ENCODE measurements around the gene KNTC1. TPM values are rescaled to one million over a fixed set of nuclear protein-coding genes. Genes with fewer than 3 reads are reported as not detected.

KNTC1 gene
- total RNA-seq, 2 donors from 2014 or later = 86.7 to 115 TPM

DNA sequence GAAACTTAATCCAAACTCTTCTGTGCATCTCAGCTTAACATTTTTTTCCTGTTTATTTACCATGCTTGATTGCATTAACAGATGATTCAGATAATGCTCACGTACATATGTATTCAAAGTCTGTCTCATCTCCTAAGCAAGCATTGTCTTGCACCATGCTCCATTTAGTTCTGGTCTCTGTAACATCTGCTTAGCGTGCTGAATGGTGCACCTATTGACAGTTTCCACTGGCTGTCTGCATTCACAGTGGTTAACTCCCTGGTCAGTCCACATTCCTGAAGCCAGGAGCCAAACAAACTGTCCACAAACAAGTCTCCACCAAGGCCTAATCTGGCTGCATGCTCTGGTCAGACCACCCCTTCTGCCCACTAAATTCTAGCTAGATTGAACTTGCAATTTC lies 83.9 kb downstream of the KNTC1 start:
- 97 to 100% methylated on average over 2 of the region's 2 CpGs for WGBS, 2 experiments (ENCODE audit: insufficient coverage in 1 of 2, insufficient read length in 1 of 2)
- Histone ChIP-seq H3K27me3 (ENCODE audit: control insufficient read depth, insufficient read depth, low read length, poor library complexity, severe bottlenecking) (no peaks in the 10 kb centered on the region), H3K9ac (ENCODE audit: extremely low read depth, low read length, poor library complexity, severe bottlenecking) (no peak overlapping the region), H3K36me3 (ENCODE audit: control insufficient read depth, insufficient read depth, low read length) (peaks cover 89% of the 10 kb centered on the region), H3K27ac (ENCODE audit: low read depth, low read length) (no peak overlapping the region), H3K9me3 (ENCODE audit: control insufficient read depth, low read length) (no peaks in the 10 kb centered on the region), H3K4me1 (ENCODE audit: control insufficient read depth, insufficient read depth, low read length) (no peaks in the 10 kb centered on the region), H3K4me3 (ENCODE audit: low read length) (no peak overlapping the region)
- DNase-seq = no peak
- H3K36me3 Mint-ChIP-seq (ENCODE audit: low read depth) = peaks cover 59% of the 10 kb centered on the region
- H3K9me3 Mint-ChIP-seq = no peaks in the 10 kb centered on the region
- no peak overlapping the region for H3K4me3 Mint-ChIP-seq
- TF ChIP-seq, protein P1, sequence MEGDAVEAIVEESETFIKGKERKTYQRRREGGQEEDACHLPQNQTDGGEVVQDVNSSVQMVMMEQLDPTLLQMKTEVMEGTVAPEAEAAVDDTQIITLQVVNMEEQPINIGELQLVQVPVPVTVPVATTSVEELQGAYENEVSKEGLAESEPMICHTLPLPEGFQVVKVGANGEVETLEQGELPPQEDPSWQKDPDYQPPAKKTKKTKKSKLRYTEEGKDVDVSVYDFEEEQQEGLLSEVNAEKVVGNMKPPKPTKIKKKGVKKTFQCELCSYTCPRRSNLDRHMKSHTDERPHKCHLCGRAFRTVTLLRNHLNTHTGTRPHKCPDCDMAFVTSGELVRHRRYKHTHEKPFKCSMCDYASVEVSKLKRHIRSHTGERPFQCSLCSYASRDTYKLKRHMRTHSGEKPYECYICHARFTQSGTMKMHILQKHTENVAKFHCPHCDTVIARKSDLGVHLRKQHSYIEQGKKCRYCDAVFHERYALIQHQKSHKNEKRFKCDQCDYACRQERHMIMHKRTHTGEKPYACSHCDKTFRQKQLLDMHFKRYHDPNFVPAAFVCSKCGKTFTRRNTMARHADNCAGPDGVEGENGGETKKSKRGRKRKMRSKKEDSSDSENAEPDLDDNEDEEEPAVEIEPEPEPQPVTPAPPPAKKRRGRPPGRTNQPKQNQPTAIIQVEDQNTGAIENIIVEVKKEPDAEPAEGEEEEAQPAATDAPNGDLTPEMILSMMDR (conservative IDR thresholded peaks at IDR 0.05) = no peak
- no peaks in the 10 kb centered on the region for H3K27me3 Mint-ChIP-seq (ENCODE audit: insufficient read depth)
- H3K4me1 Mint-ChIP-seq = no peaks in the 10 kb centered on the region
- no peak overlapping the region for H3K27ac Mint-ChIP-seq

DNA sequence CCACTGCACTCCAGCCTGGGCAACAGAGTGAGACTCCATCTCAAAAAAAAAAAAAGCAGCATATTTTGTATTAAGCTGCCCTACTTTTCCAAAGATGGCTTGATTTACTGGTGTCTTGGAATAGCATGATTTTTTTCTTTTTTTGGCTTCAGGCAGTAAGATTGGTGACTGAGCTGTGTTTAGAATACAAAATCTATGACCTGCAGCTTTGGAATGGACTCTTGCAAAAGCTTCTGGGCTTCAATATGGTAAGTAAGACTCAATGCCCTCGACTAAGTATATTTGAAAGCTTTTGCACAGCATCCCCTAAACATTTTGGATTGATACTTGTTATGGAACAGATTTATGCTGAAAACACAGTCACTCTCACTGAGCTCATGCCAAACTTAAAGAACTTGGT lies 87.8 kb downstream of the KNTC1 start:
- DNase-seq = no peak
- Mint-ChIP-seq H3K9me3 (no peaks in the 10 kb centered on the region), H3K4me1 (no peaks in the 10 kb centered on the region), H3K4me3 (no peak overlapping the region), H3K27me3 (ENCODE audit: insufficient read depth) (no peaks in the 10 kb centered on the region), H3K27ac (no peak overlapping the region), H3K36me3 (ENCODE audit: low read depth) (peaks cover 73% of the 10 kb centered on the region)
- Histone ChIP-seq H3K4me1 (ENCODE audit: control insufficient read depth, insufficient read depth, low read length) (no peaks in the 10 kb centered on the region), H3K36me3 (ENCODE audit: control insufficient read depth, insufficient read depth, low read length) (peaks cover 84% of the 10 kb centered on the region), H3K27ac (ENCODE audit: low read depth, low read length) (no peak overlapping the region), H3K4me3 (ENCODE audit: low read length) (no peak overlapping the region), H3K9ac (ENCODE audit: extremely low read depth, low read length, poor library complexity, severe bottlenecking) (no peak overlapping the region), H3K9me3 (ENCODE audit: control insufficient read depth, low read length) (no peaks in the 10 kb centered on the region), H3K27me3 (ENCODE audit: control insufficient read depth, insufficient read depth, low read length, poor library complexity, severe bottlenecking) (no peaks in the 10 kb centered on the region)
- WGBS, 2 experiments (ENCODE audit: insufficient coverage in 1 of 2, insufficient read length in 1 of 2) = 93 to 100% methylated on average over 1 of the region's 1 CpG
- TF ChIP-seq, protein P1 (conservative IDR thresholded peaks at IDR 0.05) = no peak

DNA sequence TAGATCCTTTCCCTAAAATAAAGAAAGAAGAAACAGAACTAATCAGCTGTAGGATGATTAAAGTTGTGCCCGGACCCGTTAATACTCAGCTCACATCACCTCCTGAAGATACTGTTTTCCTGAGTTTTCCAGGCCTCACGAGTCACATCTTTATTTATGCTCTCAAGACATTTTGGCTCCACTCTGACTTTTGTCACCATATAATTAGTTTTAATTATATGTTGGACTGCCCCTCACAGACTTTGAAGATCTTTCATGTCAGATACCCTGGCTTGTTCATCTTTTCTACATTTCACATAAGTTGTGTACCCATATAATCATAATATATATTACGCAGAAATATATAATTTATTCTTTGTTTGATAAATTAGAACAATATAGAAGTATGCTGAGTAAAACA lies 88.7 kb downstream of the KNTC1 start:
- H3K9me3 ChIP-seq (ENCODE audit: control insufficient read depth, low read length) = no peaks in the 10 kb centered on the region
- no peak overlapping the region for H3K4me3 Mint-ChIP-seq
- peaks cover 72% of the 10 kb centered on the region for H3K36me3 Mint-ChIP-seq (ENCODE audit: low read depth)
- no peak overlapping the region for H3K27ac Mint-ChIP-seq
- H3K27me3 ChIP-seq (ENCODE audit: control insufficient read depth, insufficient read depth, low read length, poor library complexity, severe bottlenecking) = no peaks in the 10 kb centered on the region
- no peak overlapping the region for H3K27ac ChIP-seq (ENCODE audit: low read depth, low read length)
- no peak overlapping the region for H3K4me3 ChIP-seq (ENCODE audit: low read length)
- H3K36me3 ChIP-seq (ENCODE audit: control insufficient read depth, insufficient read depth, low read length) = peaks cover 84% of the 10 kb centered on the region
- H3K9ac ChIP-seq (ENCODE audit: extremely low read depth, low read length, poor library complexity, severe bottlenecking) = no peak overlapping the region
- no peaks in the 10 kb centered on the region for H3K4me1 ChIP-seq (ENCODE audit: control insufficient read depth, insufficient read depth, low read length)
- WGBS, 2 experiments (ENCODE audit: insufficient coverage in 1 of 2, insufficient read length in 1 of 2) = 80 to 83% methylated on average over 3 of the region's 4 CpGs
- no peaks in the 10 kb centered on the region for H3K9me3 Mint-ChIP-seq
- no peak for DNase-seq
- TF ChIP-seq, protein P1 (conservative IDR thresholded peaks at IDR 0.05) = no peak
- no peaks in the 10 kb centered on the region for H3K4me1 Mint-ChIP-seq
- no peaks in the 10 kb centered on the region for H3K27me3 Mint-ChIP-seq (ENCODE audit: insufficient read depth)
